Stimulated activated naive B cell treated with anti-CD40 and anti-IgM and Interleukin-4, amounts not matched to agents 10 μg/mL and 1 μg/mL and 100 μg/mL, for 72 hours (primary cell): Measurements from ENCODE around the gene NTN4.
A peak's percentile ranks its signal among the peaks of the same experiment; 100 is the strongest.
"Not testable (repeated sequence)": the region's sequence is repeated elsewhere in the genome, so short reads cannot be mapped to it uniquely, and the experiment has no call there.

Experiments used
- ATAC-seq, 2 donors: fragments of 150-1000 bp; cut with Tn5 transposase; replicated peaks; 2 replicates each; pipeline ENCODE4 v1.10.0; 2021; ENCODE audit warnings: moderate library complexity in 1 of 2
- DNase-seq: peaks from one replicate; pipeline ENCODE4 v3.0.0; 2021
- H3K27ac Mint-ChIP-seq: one replicate; pipeline ENCODE4 v1.8.0; 2022; ENCODE audit warnings: mild to moderate bottlenecking, mixed read lengths
- H3K27me3 Mint-ChIP-seq, 2 donors: one replicate each; pipeline ENCODE4 v1.8.0; 2022; ENCODE audit warnings: mixed read lengths in 2 of 2
- H3K36me3 Mint-ChIP-seq, 2 donors: one replicate each; pipeline ENCODE4 v1.8.0; 2022; ENCODE audit warnings: mixed read lengths in 2 of 2, mild to moderate bottlenecking in 1 of 2
- H3K4me1 Mint-ChIP-seq, 2 donors: one replicate each; pipeline ENCODE4 v1.8.0; 2022; ENCODE audit warnings: mixed read lengths in 2 of 2, mild to moderate bottlenecking in 1 of 2
- H3K4me3 Mint-ChIP-seq, 2 donors: one replicate each; pipeline ENCODE4 v1.8.0; 2022; ENCODE audit warnings: mild to moderate bottlenecking in 2 of 2, mixed read lengths in 2 of 2, moderate library complexity in 1 of 2
- H3K9me3 Mint-ChIP-seq, 2 donors: one replicate each; pipeline ENCODE4 v1.8.0; 2022; ENCODE audit warnings: mixed read lengths in 2 of 2, mild to moderate bottlenecking in 1 of 2

NTN4 gene

GRCh38 chr12:95633732-95634465 lies 156.7 kb downstream of the NTN4 start:
- no peak for ATAC-seq
- no peak for DNase-seq
- Mint-ChIP-seq H3K4me1 (peaks cover 3 to 15% of the 10 kb centered on the region in 2 donors), H3K27ac (no peak overlapping the region), H3K27me3 (peaks cover under 1 to 5% of the 10 kb centered on the region in 2 donors), H3K9me3 (peaks cover 1 to 6% of the 10 kb centered on the region in 2 donors), H3K4me3 (no peak overlapping the region), H3K36me3 (no peaks in the 10 kb centered on the region)

GRCh38 chr12:95633049-95633731 lies 157.4 kb downstream of the NTN4 start:
- peaks cover 0 to 5% of the 10 kb centered on the region in 2 donors for H3K27me3 Mint-ChIP-seq
- peaks cover 1 to 6% of the 10 kb centered on the region in 2 donors for H3K9me3 Mint-ChIP-seq
- no peak for DNase-seq
- no peaks in the 10 kb centered on the region for H3K36me3 Mint-ChIP-seq
- peaks cover 3 to 15% of the 10 kb centered on the region in 2 donors for H3K4me1 Mint-ChIP-seq
- H3K4me3 Mint-ChIP-seq: no peak overlapping the region
- H3K27ac Mint-ChIP-seq: no peak overlapping the region
- ATAC-seq: no peak

GRCh38 chr12:95630496-95630895 lies 160.1 kb downstream of the NTN4 start:
- no peaks in the 10 kb centered on the region for H3K36me3 Mint-ChIP-seq
- H3K4me3 Mint-ChIP-seq: no peak overlapping the region
- H3K4me1 Mint-ChIP-seq: peaks cover 3 to 15% of the 10 kb centered on the region in 2 donors
- no peaks in the 10 kb centered on the region for H3K9me3 Mint-ChIP-seq
- peaks cover 0 to 5% of the 10 kb centered on the region in 2 donors for H3K27me3 Mint-ChIP-seq
- ATAC-seq (no peak), DNase-seq (no peak)
- no peak overlapping the region for H3K27ac Mint-ChIP-seq

GRCh38 chr12:95629392-95629791 lies 161.2 kb downstream of the NTN4 start:
- no peak overlapping the region for H3K4me3 Mint-ChIP-seq
- no peak overlapping the region for H3K27ac Mint-ChIP-seq
- H3K4me1 Mint-ChIP-seq: peaks cover 0 to 4% of the 10 kb centered on the region in 2 donors
- no peak for DNase-seq
- H3K27me3 Mint-ChIP-seq: peaks cover 0 to 5% of the 10 kb centered on the region in 2 donors
- no peak for ATAC-seq
- H3K36me3 Mint-ChIP-seq: no peaks in the 10 kb centered on the region
- H3K9me3 Mint-ChIP-seq: no peaks in the 10 kb centered on the region

GRCh38 chr12:95626854-95627253 lies 163.7 kb downstream of the NTN4 start:
- Mint-ChIP-seq H3K9me3 (no peaks in the 10 kb centered on the region), H3K4me3 (no peak overlapping the region)

GRCh38 chr12:95625012-95625411 lies 165.6 kb downstream of the NTN4 start:
- DNase-seq (no peak), ATAC-seq (no peak)
- Mint-ChIP-seq H3K36me3 (no peaks in the 10 kb centered on the region), H3K27me3 (peaks cover 0 to 7% of the 10 kb centered on the region in 2 donors), H3K4me1 (peaks cover 5 to 10% of the 10 kb centered on the region in 2 donors), H3K27ac (no peak overlapping the region), H3K9me3 (no peaks in the 10 kb centered on the region), H3K4me3 (no peak overlapping the region)

More at GRCh38 chr12:95626854-95627253, 163.7 kb downstream of the NTN4 start:
- no peak for DNase-seq
- no peak for ATAC-seq
- no peak overlapping the region for H3K27ac Mint-ChIP-seq
- peaks cover 2 to 10% of the 10 kb centered on the region in 2 donors for H3K4me1 Mint-ChIP-seq
- H3K36me3 Mint-ChIP-seq: no peaks in the 10 kb centered on the region
- peaks cover 0 to 1% of the 10 kb centered on the region in 2 donors for H3K27me3 Mint-ChIP-seq

GRCh38 chr12:95624589-95624988 lies 166.0 kb downstream of the NTN4 start:
- Mint-ChIP-seq H3K4me1 (peaks cover 5 to 10% of the 10 kb centered on the region in 2 donors), H3K4me3 (no peak overlapping the region), H3K27ac (no peak overlapping the region), H3K36me3 (no peaks in the 10 kb centered on the region), H3K9me3 (no peaks in the 10 kb centered on the region), H3K27me3 (peaks cover 0 to 7% of the 10 kb centered on the region in 2 donors)
- ATAC-seq: no peak
- no peak for DNase-seq

- DNase-seq (peak; percentile 10), ATAC-seq (peak; percentile 45 to 65)
- Mint-ChIP-seq H3K4me3 (no peak overlapping the region), H3K9me3 (no peaks in the 10 kb centered on the region), H3K36me3 (no peaks in the 10 kb centered on the region), H3K27ac (no peak overlapping the region), H3K4me1 (peaks cover 5 to 10% of the 10 kb centered on the region in 2 donors), H3K27me3 (peaks cover 0 to 7% of the 10 kb centered on the region in 2 donors)
Observed at GRCh38 chr12:95623554-95624170, 166.9 kb downstream of the NTN4 start.

- ATAC-seq: no peak
- Mint-ChIP-seq H3K36me3 (no peaks in the 10 kb centered on the region), H3K4me1 (peaks cover 5 to 15% of the 10 kb centered on the region in 2 donors), H3K4me3 (no peak overlapping the region), H3K27ac (no peak overlapping the region), H3K27me3 (peaks cover 0 to 7% of the 10 kb centered on the region in 2 donors), H3K9me3 (no peaks in the 10 kb centered on the region)
- DNase-seq: no peak
Observed at GRCh38 chr12:95622879-95623278, 167.7 kb downstream of the NTN4 start.

- DNase-seq (no peak), ATAC-seq (no peak)
- Mint-ChIP-seq H3K27me3 (peaks cover 0 to 7% of the 10 kb centered on the region in 2 donors), H3K4me1 (peaks cover 5 to 24% of the 10 kb centered on the region in 2 donors), H3K4me3 (no peak overlapping the region), H3K36me3 (no peaks in the 10 kb centered on the region), H3K9me3 (no peaks in the 10 kb centered on the region), H3K27ac (no peak overlapping the region)
Observed at GRCh38 chr12:95621725-95622124, 168.8 kb downstream of the NTN4 start.

GRCh38 chr12:95620171-95620570 lies 170.4 kb downstream of the NTN4 start:
- Mint-ChIP-seq H3K27ac (no peak overlapping the region), H3K9me3 (no peaks in the 10 kb centered on the region), H3K4me3 (no peak overlapping the region), H3K36me3 (no peaks in the 10 kb centered on the region), H3K4me1 (peaks cover 14 to 36% of the 10 kb centered on the region in 2 donors), H3K27me3 (peaks cover 0 to 7% of the 10 kb centered on the region in 2 donors)
- no peak for DNase-seq
- no peak for ATAC-seq

- not testable (repeated sequence) for H3K27ac Mint-ChIP-seq, H3K9me3 Mint-ChIP-seq, H3K4me3 Mint-ChIP-seq, H3K36me3 Mint-ChIP-seq, ATAC-seq, DNase-seq, H3K27me3 Mint-ChIP-seq
- H3K4me1 Mint-ChIP-seq: peaks cover 11 to 27% of the 10 kb centered on the region in 2 donors
Observed at GRCh38 chr12:95616470-95616869, 174.1 kb downstream of the NTN4 start.

GRCh38 chr12:95615749-95616148 lies 174.8 kb downstream of the NTN4 start:
- peaks cover 11 to 27% of the 10 kb centered on the region in 2 donors for H3K4me1 Mint-ChIP-seq
- ATAC-seq (peak in 1 of 2 donors; percentile 41), DNase-seq (no peak)
- H3K9me3 Mint-ChIP-seq: no peaks in the 10 kb centered on the region
- H3K27me3 Mint-ChIP-seq: no peaks in the 10 kb centered on the region
- no peak overlapping the region for H3K4me3 Mint-ChIP-seq
- no peaks in the 10 kb centered on the region for H3K36me3 Mint-ChIP-seq
- no peak overlapping the region for H3K27ac Mint-ChIP-seq

- Mint-ChIP-seq H3K27ac (no peak overlapping the region), H3K4me3 (no peak overlapping the region), H3K9me3 (no peaks in the 10 kb centered on the region), H3K4me1 (peaks cover 8 to 30% of the 10 kb centered on the region in 2 donors), H3K27me3 (no peaks in the 10 kb centered on the region), H3K36me3 (no peaks in the 10 kb centered on the region)
- ATAC-seq: no peak
- no peak for DNase-seq
Observed at GRCh38 chr12:95614390-95614982, 176.1 kb downstream of the NTN4 start.
